NCI-H1048 (cell line): ENCODE results near the gene ACLY.
A peak's percentile ranks its signal among the peaks of the same experiment; 100 is the strongest.
"Not testable (repeated sequence)": the region's sequence is repeated elsewhere in the genome, so short reads cannot be mapped to it uniquely, and the experiment has no call there.

Source experiments
- DNase-seq: peaks from one replicate; lab custom pipeline; 2025; lab: John Stamatoyannopoulos, UW

Gene ACLY

DNA sequence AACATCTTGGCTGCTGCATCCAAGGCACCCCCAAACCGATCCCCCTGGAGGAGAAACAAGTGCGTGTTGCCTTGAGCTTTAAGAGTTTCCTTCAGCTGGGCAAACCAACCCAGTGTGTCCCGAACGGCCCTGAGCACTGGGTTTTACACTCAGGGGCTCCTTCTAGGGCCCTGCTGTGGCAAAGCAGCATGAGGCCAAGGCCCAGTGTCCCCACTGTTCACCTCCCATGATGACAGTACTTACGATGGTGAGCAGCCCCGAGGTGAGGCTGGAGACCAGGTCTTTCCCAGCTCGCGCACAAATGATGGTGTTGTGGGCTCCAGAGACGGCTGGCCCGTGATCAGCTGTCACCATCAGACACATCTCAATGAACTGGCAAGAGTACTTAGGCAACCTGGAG, 47.0 kb downstream of the ACLY start:
- no peak for DNase-seq

DNA sequence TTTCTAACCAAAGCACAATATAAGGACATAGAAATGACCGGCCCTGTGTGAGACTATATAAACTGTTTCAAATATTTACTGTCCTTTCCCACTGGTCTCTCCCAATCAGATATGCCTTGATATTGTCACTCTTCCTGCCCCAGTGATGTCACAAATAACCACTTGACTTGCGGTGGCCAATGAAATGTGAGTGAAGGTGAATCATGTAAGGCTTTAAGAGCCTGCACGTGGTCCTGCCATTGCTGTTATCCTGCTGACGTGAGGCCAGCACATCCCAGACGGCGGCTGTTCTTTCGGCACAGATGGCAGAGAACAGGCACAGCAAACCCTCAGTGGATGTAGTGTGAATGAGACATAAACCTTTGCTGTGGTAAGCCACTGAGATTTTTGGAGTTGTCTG, 48.1 kb downstream of the ACLY start:
- no peak for DNase-seq

DNA sequence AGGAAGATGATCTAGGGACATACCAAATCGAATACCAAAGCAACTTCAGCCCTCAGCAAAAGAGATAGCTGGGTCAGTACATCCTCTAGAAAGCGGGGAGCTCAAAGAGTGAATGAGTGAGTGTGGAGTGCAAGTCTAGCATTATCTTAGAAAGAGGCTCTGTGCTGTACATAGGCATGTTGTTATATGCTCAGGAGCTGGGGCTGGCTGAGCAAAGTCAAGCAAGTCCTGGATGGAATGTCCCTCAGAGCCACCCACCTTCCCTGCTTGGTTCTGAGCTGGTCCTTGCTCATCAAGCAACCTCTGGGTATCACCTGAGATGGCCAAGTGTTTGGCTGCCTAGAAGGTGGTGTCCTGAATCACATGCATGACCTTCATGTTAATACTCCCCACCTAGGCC, 48.7 kb downstream of the ACLY start:
- DNase-seq = no peak

GRCh38 chr17:41869426-41869825, 49.3 kb downstream of the ACLY start:
- no peak for DNase-seq

GRCh38 chr17:41868568-41868967, 50.2 kb downstream of the ACLY start:
- no peak for DNase-seq

GRCh38 chr17:41865596-41865893, 53.2 kb downstream of the ACLY start:
- no peak for DNase-seq

DNA sequence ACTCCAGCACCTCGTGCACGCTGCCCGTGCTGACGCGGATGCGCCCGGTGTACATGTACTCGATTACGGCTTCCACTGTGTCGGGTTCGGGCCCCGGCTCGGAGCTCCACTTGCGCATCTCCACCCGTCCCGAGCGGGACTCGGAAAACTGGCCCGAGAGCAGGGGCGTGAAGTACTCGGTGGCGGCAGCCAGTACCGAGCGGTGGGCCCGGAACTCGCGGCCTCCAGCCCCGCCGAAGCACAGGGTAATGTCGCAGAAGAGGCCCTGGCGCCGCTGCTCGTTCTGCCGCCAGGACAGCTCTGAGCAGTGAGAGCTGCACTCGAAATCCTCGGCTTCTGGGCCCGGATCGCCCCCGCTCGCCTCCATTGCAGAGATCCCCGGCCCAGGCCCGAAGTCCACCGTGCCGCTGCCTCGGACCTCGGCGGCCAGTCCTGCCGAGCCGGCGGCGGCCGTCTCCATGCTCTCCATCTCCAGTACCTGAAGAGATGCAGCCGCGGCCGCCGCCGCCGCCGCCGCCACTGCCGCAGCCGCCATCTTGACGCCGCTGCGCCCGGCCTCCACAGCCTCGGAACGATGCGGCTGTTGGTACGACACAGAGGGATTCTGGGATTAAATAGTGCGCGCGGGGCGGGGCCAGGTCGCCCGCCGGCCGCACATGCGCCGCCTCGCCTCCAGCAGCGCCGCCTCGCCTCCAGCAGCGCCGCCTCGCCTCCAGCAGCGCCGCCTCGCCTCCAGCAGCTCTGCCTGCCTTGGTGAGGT, 53.7 kb downstream of the ACLY start, which contains the start of gene KLHL11:
Gene KLHL11, minus strand, starts transcription at position 588 of the 760 bp plus-strand sequence. Its CDS starts 53 bp downstream, at position 535.
- DNase-seq = peak; percentile 68

GRCh38 chr17:41864498-41864835, 54.3 kb downstream of the ACLY start:
- DNase-seq = no peak

DNA sequence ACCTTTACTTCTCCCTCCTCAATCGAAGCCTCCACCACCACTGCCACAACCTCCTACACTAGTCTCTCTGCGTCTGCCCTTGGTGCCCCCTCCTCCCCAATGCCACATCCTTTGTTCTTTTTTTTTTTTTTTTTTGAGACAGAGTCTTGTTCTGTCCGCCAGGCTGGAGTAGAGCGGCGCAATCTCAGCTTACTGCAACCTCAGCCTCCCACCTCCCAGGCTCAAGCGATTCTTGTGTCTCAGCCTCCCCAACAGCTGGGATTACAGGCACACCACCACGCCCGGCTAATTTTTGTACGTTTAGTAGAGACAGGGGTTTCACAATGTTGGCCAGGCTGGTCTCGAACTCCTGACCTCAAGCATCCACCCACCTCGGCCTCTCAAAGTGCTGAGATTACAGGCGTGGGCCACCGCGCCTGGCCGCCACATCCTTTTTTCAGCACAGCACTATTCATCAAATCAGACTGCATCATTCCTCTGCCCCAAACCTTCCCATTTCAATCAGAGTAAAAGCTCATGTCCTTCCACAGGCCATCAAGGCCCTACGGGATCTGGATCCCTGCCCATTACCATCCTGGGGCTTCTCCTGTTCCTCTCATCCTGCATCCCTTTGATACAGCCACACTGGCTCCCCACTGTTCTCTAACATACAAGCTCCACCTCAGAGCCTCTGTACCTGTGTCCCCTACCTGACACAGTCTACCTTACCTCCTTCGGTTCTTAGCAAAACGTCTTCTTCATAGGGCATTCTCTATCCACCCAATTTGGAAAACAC, 55.5 kb downstream of the ACLY start:
- no peak for DNase-seq

GRCh38 chr17:41860254-41860931, 58.4 kb downstream of the ACLY start:
- DNase-seq = no peak

- DNase-seq = not testable (repeated sequence)
Measured at GRCh38 chr17:41851382-41851781, 67.4 kb downstream of the ACLY start.

- no peak for DNase-seq
Measured at GRCh38 chr17:41849251-41849990, 69.3 kb downstream of the ACLY start.

- DNase-seq = no peak
Measured at GRCh38 chr17:41848788-41849187, 70.0 kb downstream of the ACLY start.

GRCh38 chr17:41844971-41845370, 73.8 kb downstream of the ACLY start:
- no peak for DNase-seq

- DNase-seq = not testable (repeated sequence)
Measured at GRCh38 chr17:41840781-41841180, 78.0 kb downstream of the ACLY start.

DNA sequence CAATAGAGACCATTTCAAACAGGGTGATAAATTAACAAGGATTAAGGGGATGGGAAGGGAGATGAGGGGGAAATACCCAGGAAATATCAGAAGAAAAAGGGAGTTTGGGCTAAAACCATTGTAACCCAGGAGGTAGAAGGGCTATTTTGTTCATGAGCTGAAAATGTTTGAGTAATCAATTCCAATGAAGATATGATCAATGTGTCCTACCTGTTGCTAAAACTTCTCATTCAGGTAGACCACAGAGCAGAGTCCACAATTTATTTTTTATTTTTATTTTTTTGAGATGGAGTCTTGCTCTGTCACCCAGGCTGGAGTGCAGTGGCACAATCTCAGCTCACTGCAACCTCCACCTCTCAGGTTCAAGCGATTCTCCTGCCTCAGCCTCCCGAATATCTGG, 79.3 kb downstream of the ACLY start:
- not testable (repeated sequence) for DNase-seq

GRCh38 chr17:41837761-41838538, 80.8 kb downstream of the ACLY start, which contains the start of gene KLHL10:
TSS of gene KLHL10 (plus strand) at chr17:41837825. CDS start at chr17:41837933, 108 bp downstream.
- no peak for DNase-seq

GRCh38 chr17:41836550-41837196, 82.1 kb downstream of the ACLY start:
- no peak for DNase-seq

- no peak for DNase-seq
Measured at GRCh38 chr17:41835800-41836549, 82.8 kb downstream of the ACLY start, which contains the start of gene NT5C3B. TSS of gene NT5C3B (minus strand) at chr17:41836232. CDS start at chr17:41836193, 39 bp downstream.

DNA sequence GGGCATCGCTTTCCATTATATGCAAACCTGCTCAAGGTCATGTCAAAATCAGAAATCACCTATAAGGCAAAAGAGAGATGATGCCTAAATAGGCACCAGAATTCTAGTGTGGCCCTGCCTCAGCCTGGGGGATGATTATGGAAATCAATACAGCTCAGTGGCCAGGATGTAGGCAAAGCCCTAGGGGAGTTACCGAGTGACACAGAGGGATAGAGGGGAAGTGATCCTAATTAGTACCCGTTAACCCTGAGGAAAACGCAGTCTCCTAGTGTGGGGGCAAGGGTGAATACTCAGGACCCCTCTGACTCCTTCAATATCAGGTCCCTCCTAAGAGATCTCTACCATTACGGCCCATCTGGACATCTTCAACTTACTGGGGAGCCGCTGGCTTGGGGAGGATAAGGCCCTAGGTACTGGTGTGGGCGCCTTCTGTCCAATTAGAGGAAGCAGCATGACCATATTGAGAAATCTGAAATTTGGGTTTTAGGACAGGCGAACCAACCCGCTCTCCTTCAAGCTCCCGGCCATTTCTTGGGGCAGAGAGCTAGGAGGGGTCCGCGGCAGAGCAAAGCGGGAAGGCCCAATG, 83.4 kb downstream of the ACLY start:
- DNase-seq = no peak
